HepG2 (cell line): Measurements from ENCODE around the gene CASP6.

Experiments used
- CEBPB ChIP-seq: IDR thresholded peaks from 2 replicates; pipeline ENCODE4 v1.6.1; 2011; ENCODE audit warnings: low read depth, low read length, improper control_type of control experiment, borderline replicate concordance
- DPF2 ChIP-seq: sonication (generic); formaldehyde crosslinking; IDR thresholded peaks from 2 replicates; pipeline ENCODE4 v1.4.0; 2020; ENCODE audit warnings: mild to moderate bottlenecking, low read depth, missing genetic modification reagents, borderline replicate concordance
- FOXM1 ChIP-seq: sonication (generic); formaldehyde crosslinking; IDR thresholded peaks from 2 replicates; pipeline ENCODE4 v1.5.0; 2020; ENCODE audit warnings: missing genetic modification reagents
- HOXA7 ChIP-seq: sonication (generic); formaldehyde crosslinking; IDR thresholded peaks from 2 replicates; pipeline ENCODE4 v1.8.1; 2022; ENCODE audit warnings: mild to moderate bottlenecking, missing genetic modification reagents, moderate library complexity
- RAD21 ChIP-seq: fragments of 450-650 bp; formaldehyde crosslinking; IDR thresholded peaks from 2 replicates; pipeline ENCODE4 v1.5.0; 2020; ENCODE audit warnings: mild to moderate bottlenecking
- RNF2 ChIP-seq: fragments of 450-650 bp; conservative IDR thresholded peaks from 2 replicates; pipeline ENCODE4 v1.6.1; 2016; ENCODE audit warnings: low read depth
- SETDB1 ChIP-seq: sonication (generic); formaldehyde crosslinking; IDR thresholded peaks from 2 replicates; pipeline ENCODE4 v1.5.1; 2020; ENCODE audit warnings: missing genetic modification reagents, mild to moderate bottlenecking, borderline replicate concordance
- SP5 ChIP-seq: IDR thresholded peaks from 2 replicates; pipeline ENCODE4 v1.6.1; 2016; ENCODE audit warnings: low read depth, borderline replicate concordance
- STAT5B ChIP-seq: sonication (generic); formaldehyde crosslinking; IDR thresholded peaks from 2 replicates; pipeline ENCODE4 v1.4.0; 2020; ENCODE audit warnings: missing genetic modification reagents
- SYNCRIP ChIP-seq: fragments of 200-400 bp; formaldehyde crosslinking; IDR thresholded peaks from 2 replicates; pipeline ENCODE4 v1.6.1; 2018; ENCODE audit warnings: mild to moderate bottlenecking, low read depth, low read length; ENCODE audit not compliant: insufficient read depth
- ZNF224 ChIP-seq: sonication (generic); formaldehyde crosslinking; IDR thresholded peaks from 2 replicates; pipeline ENCODE4 v1.5.0; 2020; ENCODE audit warnings: mild to moderate bottlenecking, missing genetic modification reagents
- ZNF451 ChIP-seq: sonication (generic); formaldehyde crosslinking; IDR thresholded peaks from 2 replicates; pipeline ENCODE4 v1.5.0; 2020; ENCODE audit warnings: mild to moderate bottlenecking, missing genetic modification reagents
- ZNF816 ChIP-seq: sonication (generic); formaldehyde crosslinking; IDR thresholded peaks from 2 replicates; pipeline ENCODE4 v1.8.0; 2022; ENCODE audit warnings: missing genetic modification reagents, mild to moderate bottlenecking, borderline replicate concordance
- TF ChIP-seq, protein P1 (sequence below): IDR thresholded peaks from 2 replicates; pipeline ENCODE4 v1.6.1; 2012; ENCODE audit warnings: inconsistent platforms

DNA sequence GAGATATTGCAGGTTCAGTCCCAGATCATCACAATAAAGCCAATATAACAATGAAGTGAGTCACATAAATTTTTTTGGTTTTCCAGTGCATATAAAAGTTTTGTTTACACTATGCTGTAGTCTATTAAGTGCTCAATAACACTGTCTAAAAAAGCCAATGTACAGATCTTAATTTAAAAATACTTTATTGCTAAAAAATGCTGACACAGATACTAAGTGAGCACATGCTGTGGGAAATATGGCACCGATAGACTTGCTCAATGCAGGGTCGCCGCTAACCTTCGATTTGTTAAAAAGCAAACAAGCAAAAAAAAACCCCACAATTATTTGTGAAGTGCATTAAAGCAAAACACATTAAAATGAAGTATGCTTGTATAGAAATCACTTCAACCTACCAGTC, 16.4 kb upstream of the CASP6 start:
- TF ChIP-seq SYNCRIP (no peak), STAT5B (CRISPR knock-in tag) (no peak), ZNF224 (CRISPR knock-in tag) (no peak), ZNF816 (CRISPR knock-in tag) (no peak), RNF2 (no peak), ZNF451 (CRISPR knock-in tag) (no peak), SP5 (CRISPR knock-in tag) (no peak), RAD21 (CRISPR knock-in tag) (no peak), FOXM1 (CRISPR knock-in tag) (no peak), DPF2 (no peak), SETDB1 (CRISPR knock-in tag) (no peak), HOXA7 (no peak), CEBPB (no peak)
- TF ChIP-seq, protein P1, sequence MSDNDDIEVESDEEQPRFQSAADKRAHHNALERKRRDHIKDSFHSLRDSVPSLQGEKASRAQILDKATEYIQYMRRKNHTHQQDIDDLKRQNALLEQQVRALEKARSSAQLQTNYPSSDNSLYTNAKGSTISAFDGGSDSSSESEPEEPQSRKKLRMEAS, result no peak
